Ovary (tissue), 3 donors: Measurements from ENCODE around the gene CALB2.

Source experiments
- EP300 ChIP-seq: sonication (generic); formaldehyde crosslinking; IDR thresholded peaks from one replicate; pipeline ENCODE4 v1.6.1; 2017; ENCODE audit warnings: antibody characterized with exemption
- POLR2A ChIP-seq: fragments of 450-650 bp; IDR thresholded peaks from one replicate; pipeline ENCODE4 v1.6.1; 2017; ENCODE audit warnings: antibody characterized with exemption, mild to moderate bottlenecking, moderate library complexity
- TF ChIP-seq, protein P1 (sequence below), 3 donors: fragments of 450-650 bp in 2 of 3; fragments of 200-600 bp in 1 of 3; IDR thresholded peaks; one replicate each; pipeline versions ENCODE4 v1.5.1 to v1.8.0; 2016 to 2022; ENCODE audit warnings: antibody characterized with exemption in 3 of 3, mild to moderate bottlenecking in 1 of 3
- donor health status: DM: no; HTN: no; CAD: no.

DNA sequence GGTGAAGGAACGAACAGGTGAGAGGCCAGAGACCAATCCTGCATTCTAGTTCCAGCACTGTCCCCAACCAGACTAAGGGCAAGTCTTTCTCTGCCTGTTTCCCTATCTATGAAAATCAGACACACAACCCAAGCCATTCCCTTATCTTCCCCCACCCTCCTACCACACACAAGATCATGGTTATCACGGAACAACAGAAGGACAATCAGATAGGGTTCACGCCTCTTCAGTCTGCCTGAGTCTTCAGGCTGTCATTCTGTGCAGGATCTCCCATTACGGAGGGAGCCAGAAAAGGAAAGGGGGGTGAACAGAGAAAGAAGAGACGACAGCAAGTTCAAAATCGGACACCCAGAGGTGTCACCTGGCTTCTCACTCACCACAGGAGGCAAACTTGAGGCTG lies 72.2 kb downstream of the CALB2 start:
- TF ChIP-seq POLR2A: no peak
- TF ChIP-seq, protein P1, sequence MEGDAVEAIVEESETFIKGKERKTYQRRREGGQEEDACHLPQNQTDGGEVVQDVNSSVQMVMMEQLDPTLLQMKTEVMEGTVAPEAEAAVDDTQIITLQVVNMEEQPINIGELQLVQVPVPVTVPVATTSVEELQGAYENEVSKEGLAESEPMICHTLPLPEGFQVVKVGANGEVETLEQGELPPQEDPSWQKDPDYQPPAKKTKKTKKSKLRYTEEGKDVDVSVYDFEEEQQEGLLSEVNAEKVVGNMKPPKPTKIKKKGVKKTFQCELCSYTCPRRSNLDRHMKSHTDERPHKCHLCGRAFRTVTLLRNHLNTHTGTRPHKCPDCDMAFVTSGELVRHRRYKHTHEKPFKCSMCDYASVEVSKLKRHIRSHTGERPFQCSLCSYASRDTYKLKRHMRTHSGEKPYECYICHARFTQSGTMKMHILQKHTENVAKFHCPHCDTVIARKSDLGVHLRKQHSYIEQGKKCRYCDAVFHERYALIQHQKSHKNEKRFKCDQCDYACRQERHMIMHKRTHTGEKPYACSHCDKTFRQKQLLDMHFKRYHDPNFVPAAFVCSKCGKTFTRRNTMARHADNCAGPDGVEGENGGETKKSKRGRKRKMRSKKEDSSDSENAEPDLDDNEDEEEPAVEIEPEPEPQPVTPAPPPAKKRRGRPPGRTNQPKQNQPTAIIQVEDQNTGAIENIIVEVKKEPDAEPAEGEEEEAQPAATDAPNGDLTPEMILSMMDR (IDR thresholded peaks at IDR 0.05): no peak
- no peak for TF ChIP-seq EP300
